NCI-H446 treated with DMSO at 0.1 percent for 48 hours (cell line): ENCODE measurements around the gene TSPAN32.
"Not testable (repeated sequence)": the region's sequence is repeated elsewhere in the genome, so short reads cannot be mapped to it uniquely, and the experiment has no call there.

Experiments
- DNase-seq: peaks from one replicate; lab custom pipeline; 2025; lab: John Stamatoyannopoulos, UW

Gene TSPAN32

GRCh38 chr11:2316169-2316962 is 14.6 kb downstream of the TSPAN32 start:
- no peak for DNase-seq

- DNase-seq: no peak
Measured at GRCh38 chr11:2316963-2317244, 15.1 kb downstream of the TSPAN32 start.

- DNase-seq: no peak
Measured at GRCh38 chr11:2317354-2318050, 15.7 kb downstream of the TSPAN32 start.

GRCh38 chr11:2318123-2318522 is 16.3 kb downstream of the TSPAN32 start:
- no peak for DNase-seq

GRCh38 chr11:2318707-2319106 is 16.9 kb downstream of the TSPAN32 start:
- no peak for DNase-seq

GRCh38 chr11:2319791-2320472 is 18.1 kb downstream of the TSPAN32 start:
- no peak for DNase-seq

GRCh38 chr11:2320568-2321310 is 18.9 kb downstream of the TSPAN32 start:
- no peak for DNase-seq

GRCh38 chr11:2321311-2321683 is 19.5 kb downstream of the TSPAN32 start:
- DNase-seq: no peak

- no peak for DNase-seq
Measured at GRCh38 chr11:2325123-2325522, 23.3 kb downstream of the TSPAN32 start.

- DNase-seq: no peak
Measured at GRCh38 chr11:2325719-2326118, 23.9 kb downstream of the TSPAN32 start.

GRCh38 chr11:2327032-2327431 is 25.2 kb downstream of the TSPAN32 start:
- DNase-seq: no peak

GRCh38 chr11:2328021-2328420 is 26.2 kb downstream of the TSPAN32 start:
- DNase-seq: no peak

GRCh38 chr11:2328656-2329354 is 27.0 kb downstream of the TSPAN32 start:
- DNase-seq: no peak

- no peak for DNase-seq
Measured at GRCh38 chr11:2329551-2329950, 27.7 kb downstream of the TSPAN32 start.

- no peak for DNase-seq
Measured at GRCh38 chr11:2330696-2331095, 28.9 kb downstream of the TSPAN32 start.

- no peak for DNase-seq
Measured at GRCh38 chr11:2331404-2331803, 29.6 kb downstream of the TSPAN32 start.

- DNase-seq: not testable (repeated sequence)
Measured at GRCh38 chr11:2332569-2332968, 30.8 kb downstream of the TSPAN32 start.

- not testable (repeated sequence) for DNase-seq
Measured at GRCh38 chr11:2333486-2334205, 31.8 kb downstream of the TSPAN32 start.

- DNase-seq: not testable (repeated sequence)
Measured at GRCh38 chr11:2335286-2335685, 33.5 kb downstream of the TSPAN32 start.

- DNase-seq: not testable (repeated sequence)
Measured at GRCh38 chr11:2338760-2339159, 36.9 kb downstream of the TSPAN32 start.

GRCh38 chr11:2342557-2342956 is 40.7 kb downstream of the TSPAN32 start:
- no peak for DNase-seq
